Endothelial cell (in vitro differentiated cells): ENCODE results near the gene ADGB. TPM values are rescaled to one million over a fixed set of nuclear protein-coding genes. Genes with fewer than 3 reads are reported as not detected.
A peak's percentile ranks its signal among the peaks of the same experiment; 100 is the strongest.
"Not testable (repeated sequence)": the region's sequence is repeated elsewhere in the genome, so short reads cannot be mapped to it uniquely, and the experiment has no call there.

Source experiments
- DNase-seq: peaks from one replicate; pipeline ENCODE4 v3.0.0; 2021; ENCODE audit warnings: low spot score
- H3K27ac Mint-ChIP-seq: one replicate; pipeline ENCODE4 v1.8.0; 2021; ENCODE audit warnings: mixed read lengths, inconsistent platforms; ENCODE audit not compliant: unreplicated experiment
- H3K27me3 Mint-ChIP-seq: one replicate; pipeline ENCODE4 v1.8.0; 2021; ENCODE audit warnings: mild to moderate bottlenecking, moderate library complexity, mixed read lengths, inconsistent platforms; ENCODE audit not compliant: unreplicated experiment
- H3K36me3 Mint-ChIP-seq: one replicate; pipeline ENCODE4 v1.8.0; 2021; ENCODE audit warnings: mild to moderate bottlenecking, low read depth, mixed read lengths, inconsistent platforms; ENCODE audit not compliant: unreplicated experiment
- H3K4me1 Mint-ChIP-seq: one replicate; pipeline ENCODE4 v1.8.0; 2021; ENCODE audit warnings: mild to moderate bottlenecking, mixed read lengths, inconsistent platforms; ENCODE audit not compliant: unreplicated experiment
- H3K4me3 Mint-ChIP-seq: one replicate; pipeline ENCODE4 v1.8.0; 2021; ENCODE audit warnings: mild to moderate bottlenecking, mixed read lengths, inconsistent platforms; ENCODE audit not compliant: unreplicated experiment
- H3K9me3 Mint-ChIP-seq: one replicate; pipeline ENCODE4 v1.8.0; 2021; ENCODE audit warnings: mixed read lengths, inconsistent platforms; ENCODE audit not compliant: unreplicated experiment
- CTCF ChIP-seq: fragments of 200-600 bp; sonication (generic); IDR thresholded peaks from one replicate; pipeline ENCODE4 v1.5.0; 2021; ENCODE audit warnings: antibody characterized with exemption; ENCODE audit not compliant: unreplicated experiment
- total RNA-seq: library from RNA; stranded (reverse); fragmentation: NEBNext Ultra II Directional; extraction: Animal tissue kit (Norgen Biotek cat#: 25700); gene quantifications from one replicate; pipeline ENCODE4 v1.2.1, GENCODE V29; 2021; ENCODE audit not compliant: unreplicated experiment

Gene ADGB
- total RNA-seq, 1 donor from 2014 or later = not detected

DNA sequence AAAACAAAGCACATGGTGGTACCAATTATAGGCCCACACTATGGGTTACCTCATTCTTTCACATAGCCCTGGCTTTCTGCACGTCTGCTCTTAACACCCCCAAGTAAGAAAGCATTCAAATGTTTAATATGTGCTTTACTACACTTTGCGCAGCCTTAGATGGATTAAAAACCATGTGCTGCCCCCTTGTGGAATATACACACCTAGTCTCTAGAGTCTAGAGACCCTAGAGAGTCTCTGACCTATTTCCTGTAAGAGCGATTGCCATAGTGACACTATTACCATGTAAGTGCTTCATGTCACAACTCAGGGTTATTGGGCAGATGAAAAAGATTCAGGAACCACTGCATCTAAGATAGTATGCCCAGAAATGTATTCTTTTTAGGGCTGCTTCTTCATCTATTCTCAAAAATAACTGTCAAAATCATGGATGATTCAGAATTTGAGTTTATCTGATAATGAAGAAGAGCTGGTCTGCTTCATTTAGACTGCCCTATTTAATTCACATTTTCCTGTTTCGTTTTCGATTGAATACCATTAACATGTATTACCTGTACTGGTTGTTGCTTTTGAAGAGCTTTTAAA lies 186.3 kb downstream of the ADGB start:
- H3K27ac Mint-ChIP-seq = no peak overlapping the region
- peak; percentile 63 for TF ChIP-seq CTCF
- peaks cover 3% of the 10 kb centered on the region for H3K4me1 Mint-ChIP-seq
- no peaks in the 10 kb centered on the region for H3K27me3 Mint-ChIP-seq
- no peak overlapping the region for H3K4me3 Mint-ChIP-seq
- no peaks in the 10 kb centered on the region for H3K36me3 Mint-ChIP-seq
- peak; percentile 31 for DNase-seq
- H3K9me3 Mint-ChIP-seq = no peaks in the 10 kb centered on the region

DNA sequence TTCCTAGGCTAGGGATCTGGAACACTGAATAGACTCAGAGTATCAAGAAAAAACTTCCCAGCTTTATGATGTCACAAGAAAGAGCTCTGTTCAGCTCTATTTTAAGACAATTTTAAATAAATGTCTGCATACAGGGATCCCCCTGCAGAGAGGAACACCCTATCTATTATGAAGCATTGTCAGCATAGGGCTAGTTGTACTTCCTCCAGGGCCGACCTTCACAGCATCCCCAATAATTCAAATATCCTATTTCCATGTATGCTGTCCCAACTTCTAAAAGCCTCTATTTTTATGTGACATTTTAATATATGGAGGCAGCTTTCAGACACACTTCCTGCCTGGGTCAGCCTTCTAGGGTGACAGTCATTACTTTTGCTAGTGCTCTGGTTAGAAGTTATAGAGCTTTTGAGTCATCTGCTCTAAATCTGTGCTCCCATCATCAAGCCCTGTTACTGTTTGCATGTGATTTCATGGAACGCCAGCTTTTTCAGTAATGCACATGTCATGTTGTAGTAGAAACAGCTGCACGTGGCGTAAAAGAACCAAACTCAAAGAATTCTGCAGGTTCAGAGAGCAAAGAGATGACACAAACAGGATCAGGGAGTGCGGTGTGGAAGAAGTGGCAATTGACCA lies 189.2 kb downstream of the ADGB start:
- Mint-ChIP-seq H3K9me3 (peaks cover 5% of the 10 kb centered on the region), H3K36me3 (peaks cover 5% of the 10 kb centered on the region), H3K27me3 (no peaks in the 10 kb centered on the region), H3K27ac (no peak overlapping the region), H3K4me1 (peaks cover under 1% of the 10 kb centered on the region), H3K4me3 (no peak overlapping the region)
- DNase-seq = no peak
- no peak for TF ChIP-seq CTCF

- H3K36me3 Mint-ChIP-seq = peaks cover 9% of the 10 kb centered on the region
- TF ChIP-seq CTCF = no peak
- no peak for DNase-seq
- H3K4me3 Mint-ChIP-seq = no peak overlapping the region
- H3K4me1 Mint-ChIP-seq = no peaks in the 10 kb centered on the region
- H3K27me3 Mint-ChIP-seq = no peaks in the 10 kb centered on the region
- H3K27ac Mint-ChIP-seq = no peak overlapping the region
- peaks cover 5% of the 10 kb centered on the region for H3K9me3 Mint-ChIP-seq
These were observed 191.9 kb downstream of the ADGB start for GRCh38 chr6:146790561-146791091.

DNA sequence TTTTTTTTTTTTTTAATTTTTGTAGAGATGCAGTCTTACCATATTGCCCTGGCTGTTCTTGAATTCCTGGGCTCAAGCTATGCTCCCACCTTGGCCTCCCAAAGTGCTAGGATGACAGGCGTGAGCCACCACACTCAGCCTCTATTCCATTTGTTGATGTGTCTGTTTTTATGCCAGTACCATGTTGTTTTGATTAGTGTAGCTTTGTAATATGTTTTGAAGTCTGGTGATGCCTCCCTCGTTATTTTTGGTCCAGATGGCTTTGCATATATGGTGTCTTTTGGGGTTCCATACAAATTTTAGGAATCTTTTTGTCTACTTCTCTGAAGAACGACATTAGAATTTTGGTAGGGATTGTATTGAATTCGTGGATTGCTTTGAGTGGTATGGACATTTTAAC lies 193.2 kb downstream of the ADGB start:
- H3K4me3 Mint-ChIP-seq = no peak overlapping the region
- peaks cover 2% of the 10 kb centered on the region for H3K27me3 Mint-ChIP-seq
- peaks cover 9% of the 10 kb centered on the region for H3K36me3 Mint-ChIP-seq
- H3K4me1 Mint-ChIP-seq = no peaks in the 10 kb centered on the region
- no peak for TF ChIP-seq CTCF
- H3K9me3 Mint-ChIP-seq = peaks cover 5% of the 10 kb centered on the region
- H3K27ac Mint-ChIP-seq = no peak overlapping the region
- DNase-seq = no peak

DNA sequence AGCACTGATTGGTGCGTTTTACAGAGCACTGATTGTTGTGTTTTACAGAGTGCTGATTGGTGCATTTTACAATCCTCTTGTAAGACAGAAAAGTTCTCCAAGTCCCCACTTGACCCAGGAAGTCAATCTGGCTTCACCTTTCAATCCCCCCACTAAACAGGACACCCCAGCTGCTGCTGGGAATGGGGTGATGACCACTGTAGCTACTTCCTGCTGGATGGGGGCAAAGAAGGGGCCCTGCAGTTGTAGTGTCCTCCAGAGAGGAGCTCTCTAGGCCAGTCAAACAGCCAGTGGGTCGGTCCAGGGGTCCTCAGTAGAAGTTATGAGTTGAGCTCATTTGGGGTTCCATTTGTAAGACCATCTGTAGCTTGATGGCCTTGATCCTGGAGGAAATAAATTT lies 194.4 kb downstream of the ADGB start:
- not testable (repeated sequence) for H3K36me3 Mint-ChIP-seq, H3K27ac Mint-ChIP-seq, H3K9me3 Mint-ChIP-seq, H3K27me3 Mint-ChIP-seq, H3K4me1 Mint-ChIP-seq, DNase-seq, H3K4me3 Mint-ChIP-seq
